ENCODE measurements around the gene C15orf61. TPM values are rescaled to one million over a fixed set of nuclear protein-coding genes. Genes with fewer than 3 reads are reported as not detected.

The C15orf61 gene
- 6.7 and 25.9 TPM in 2 replicates for total RNA-seq

DNA sequence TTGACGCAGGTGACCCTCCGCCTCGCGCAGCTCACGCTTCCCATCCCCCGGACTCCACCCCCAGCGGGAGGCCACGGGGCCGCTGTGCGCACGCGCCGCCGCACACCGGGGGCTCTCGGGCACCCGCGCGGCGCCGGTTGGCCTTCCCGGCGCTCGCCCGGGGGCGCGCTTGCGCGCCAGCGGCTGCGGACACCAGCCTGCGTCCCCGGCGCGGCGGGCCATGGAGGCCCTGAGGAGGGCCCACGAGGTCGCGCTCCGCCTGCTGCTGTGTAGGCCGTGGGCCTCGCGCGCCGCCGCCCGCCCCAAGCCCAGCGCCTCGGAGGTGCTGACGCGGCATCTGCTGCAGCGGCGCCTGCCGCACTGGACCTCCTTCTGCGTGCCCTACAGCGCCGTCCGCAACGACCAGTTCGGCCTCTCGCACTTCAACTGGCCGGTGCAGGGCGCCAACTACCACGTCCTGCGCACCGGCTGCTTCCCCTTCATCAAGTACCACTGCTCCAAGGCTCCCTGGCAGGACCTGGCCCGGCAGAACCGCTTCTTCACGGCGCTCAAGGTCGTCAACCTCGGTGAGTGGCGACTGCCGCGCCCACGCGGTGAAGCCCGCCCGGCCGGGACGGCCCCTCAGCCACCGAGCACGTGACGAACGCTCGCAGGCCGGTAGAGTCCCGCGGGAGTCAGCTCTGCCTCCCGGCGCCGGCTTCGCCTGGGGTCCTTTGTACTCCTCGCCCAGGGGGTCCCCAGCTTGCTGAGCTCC, at the start of gene C15orf61:
C15orf61 (plus strand) TSS at position 103 of the 754 bp plus-strand sequence; CDS start at position 221, 118 bp downstream.

DNA sequence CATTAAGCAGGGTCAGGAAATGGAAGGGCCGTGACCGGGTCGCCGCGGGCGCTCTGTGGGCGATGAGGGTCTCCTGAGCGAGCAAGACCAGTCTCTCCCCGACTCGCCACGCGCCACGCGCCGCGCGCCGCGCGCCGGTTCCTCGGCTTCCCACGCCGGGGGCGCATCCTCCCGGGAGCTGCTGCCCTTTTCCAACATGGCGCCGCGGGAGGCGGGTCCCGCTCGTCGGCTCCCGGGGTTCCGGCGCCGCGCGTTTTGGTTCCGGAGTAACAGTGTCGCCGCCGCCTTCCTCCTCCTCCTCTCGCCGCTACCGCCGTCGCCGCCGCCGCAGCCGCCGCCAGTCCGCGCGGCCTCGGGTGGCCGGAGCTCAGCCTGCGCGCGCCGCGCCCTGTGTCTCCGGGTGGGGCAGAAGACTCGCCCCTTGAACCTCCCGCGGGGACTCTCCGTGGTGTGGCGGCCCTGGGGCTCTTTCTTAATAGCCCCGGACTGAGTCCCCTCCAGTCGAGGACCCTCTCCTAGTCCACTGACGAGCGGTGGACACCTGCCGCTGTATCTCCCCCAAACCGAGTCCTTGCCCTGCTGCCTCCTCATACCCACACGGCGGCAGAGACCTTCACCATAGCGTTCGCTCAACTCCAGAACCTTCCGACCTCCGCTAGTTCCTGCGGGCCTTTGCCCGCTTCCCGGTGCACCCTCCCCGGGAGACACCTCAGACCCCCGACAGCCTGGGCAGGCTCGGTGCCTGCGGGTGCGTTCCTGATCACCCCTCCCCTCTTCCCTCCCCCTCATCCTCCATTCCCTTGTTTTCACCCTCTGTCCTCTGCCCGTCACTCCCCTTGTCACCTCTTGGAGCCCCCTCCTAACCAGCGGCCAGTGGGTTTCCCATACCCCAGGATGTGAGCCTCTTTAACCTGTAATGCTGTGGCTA, 21.8 kb downstream of the C15orf61 start, which contains the start of gene MAP2K5:
MAP2K5 (plus strand) TSS at position 284 of the 928 bp plus-strand sequence; CDS start at position 917, 633 bp downstream.

Other genes with a start within 250 kb of the C15orf61 start
- gene MAP2K5, start 21.6 kb downstream of the C15orf61 start, total RNA-seq: 6.5 and 11.7 TPM in 2 replicates